Neural crest cell (in vitro differentiated cells): Measurements from ENCODE around the gene SYNDIG1L. TPM values are rescaled to one million over a fixed set of nuclear protein-coding genes. Genes with fewer than 3 reads are reported as not detected.

Source experiments
- DNase-seq: peaks from one replicate; pipeline ENCODE4 v3.0.0; 2021; ENCODE audit warnings: low read depth, mixed read lengths, low spot score
- H3K27ac Mint-ChIP-seq: one replicate; pipeline ENCODE4 v1.8.0; 2021; ENCODE audit warnings: mild to moderate bottlenecking, mixed read lengths; ENCODE audit not compliant: unreplicated experiment
- H3K27me3 Mint-ChIP-seq: 2 replicates; pipeline ENCODE4 v1.8.0; 2021; ENCODE audit warnings: low read depth, mild to moderate bottlenecking, mixed read lengths
- H3K36me3 Mint-ChIP-seq: 2 replicates; pipeline ENCODE4 v1.8.0; 2021; ENCODE audit warnings: low read depth, mild to moderate bottlenecking, mixed read lengths
- H3K4me1 Mint-ChIP-seq: 2 replicates; pipeline ENCODE4 v1.8.0; 2021; ENCODE audit warnings: mixed read lengths
- H3K4me3 Mint-ChIP-seq: one replicate; pipeline ENCODE4 v1.8.0; 2021; ENCODE audit warnings: mild to moderate bottlenecking, mixed read lengths
- H3K9me3 Mint-ChIP-seq: 2 replicates; pipeline ENCODE4 v1.8.0; 2021; ENCODE audit warnings: mixed read lengths
- total RNA-seq: library from RNA; stranded (reverse); gene quantifications from 2 replicates; pipeline ENCODE4 v1.2.1, GENCODE V29; 2021
- TF ChIP-seq, protein P1 (sequence below): fragments of 200-600 bp; sonication (generic); conservative IDR thresholded peaks from 2 replicates; pipeline ENCODE4 v1.5.0; 2021; ENCODE audit warnings: antibody characterized with exemption, mild to moderate bottlenecking

Gene SYNDIG1L
- total RNA-seq, 1 donor from 2014 or later: not detected

DNA sequence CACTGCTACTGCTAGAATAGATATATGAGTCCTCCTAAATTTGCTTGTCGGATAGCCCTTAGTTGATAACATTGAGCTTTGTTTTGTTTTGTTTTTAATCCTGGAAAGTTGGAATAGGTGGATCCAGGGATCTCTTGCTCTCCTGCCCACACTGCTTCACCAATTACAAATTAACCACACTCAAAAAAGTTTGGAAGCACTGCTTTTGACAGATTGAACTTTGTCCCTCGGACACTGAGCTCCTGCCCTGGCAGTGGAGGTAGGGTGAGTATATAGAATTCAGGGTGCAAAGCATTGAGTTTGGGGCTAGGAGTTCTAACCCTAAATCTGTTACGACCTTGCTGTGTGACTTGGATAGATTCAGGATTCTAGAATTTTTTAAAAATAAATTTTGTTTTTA, 15.1 kb upstream of the SYNDIG1L start:
- Mint-ChIP-seq H3K4me3 (no peak overlapping the region), H3K4me1 (peaks cover 9% of the 10 kb centered on the region), H3K27me3 (no peaks in the 10 kb centered on the region), H3K36me3 (no peaks in the 10 kb centered on the region), H3K9me3 (no peaks in the 10 kb centered on the region), H3K27ac (no peak overlapping the region)
- DNase-seq: no peak
- TF ChIP-seq, protein P1, sequence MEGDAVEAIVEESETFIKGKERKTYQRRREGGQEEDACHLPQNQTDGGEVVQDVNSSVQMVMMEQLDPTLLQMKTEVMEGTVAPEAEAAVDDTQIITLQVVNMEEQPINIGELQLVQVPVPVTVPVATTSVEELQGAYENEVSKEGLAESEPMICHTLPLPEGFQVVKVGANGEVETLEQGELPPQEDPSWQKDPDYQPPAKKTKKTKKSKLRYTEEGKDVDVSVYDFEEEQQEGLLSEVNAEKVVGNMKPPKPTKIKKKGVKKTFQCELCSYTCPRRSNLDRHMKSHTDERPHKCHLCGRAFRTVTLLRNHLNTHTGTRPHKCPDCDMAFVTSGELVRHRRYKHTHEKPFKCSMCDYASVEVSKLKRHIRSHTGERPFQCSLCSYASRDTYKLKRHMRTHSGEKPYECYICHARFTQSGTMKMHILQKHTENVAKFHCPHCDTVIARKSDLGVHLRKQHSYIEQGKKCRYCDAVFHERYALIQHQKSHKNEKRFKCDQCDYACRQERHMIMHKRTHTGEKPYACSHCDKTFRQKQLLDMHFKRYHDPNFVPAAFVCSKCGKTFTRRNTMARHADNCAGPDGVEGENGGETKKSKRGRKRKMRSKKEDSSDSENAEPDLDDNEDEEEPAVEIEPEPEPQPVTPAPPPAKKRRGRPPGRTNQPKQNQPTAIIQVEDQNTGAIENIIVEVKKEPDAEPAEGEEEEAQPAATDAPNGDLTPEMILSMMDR: no peak

DNA sequence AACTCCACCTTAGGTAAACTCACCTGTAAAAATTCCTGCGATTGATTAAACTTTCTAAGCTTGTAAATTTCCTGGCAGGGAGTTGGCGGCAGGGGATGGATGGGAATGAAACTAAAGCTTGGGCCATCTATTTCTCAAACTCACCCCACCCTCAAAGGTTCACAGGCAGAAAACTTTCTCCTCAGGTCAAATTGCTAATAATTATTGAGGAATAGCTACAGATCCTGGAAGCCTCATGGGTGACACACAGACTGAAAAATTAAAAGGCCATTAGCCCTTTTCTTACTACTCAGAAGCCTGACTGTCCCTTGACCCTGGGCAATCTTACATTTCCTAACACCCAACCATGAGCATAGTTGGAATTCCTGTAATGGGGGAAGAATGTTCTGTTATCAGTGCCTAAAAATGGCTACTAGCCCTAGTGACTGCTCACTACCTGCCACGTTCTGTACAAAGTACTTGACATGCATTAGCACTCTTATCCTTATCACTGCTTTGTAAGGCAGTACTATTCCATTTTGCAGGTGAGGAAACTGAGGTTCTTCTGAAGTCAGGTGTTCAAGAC, 12.4 kb upstream of the SYNDIG1L start:
- peaks cover 12% of the 10 kb centered on the region for H3K4me1 Mint-ChIP-seq
- TF ChIP-seq, protein P1: no peak
- no peaks in the 10 kb centered on the region for H3K36me3 Mint-ChIP-seq
- H3K9me3 Mint-ChIP-seq: no peaks in the 10 kb centered on the region
- H3K27me3 Mint-ChIP-seq: peaks cover 13% of the 10 kb centered on the region
- H3K4me3 Mint-ChIP-seq: no peak overlapping the region
- H3K27ac Mint-ChIP-seq: no peak overlapping the region
- no peak for DNase-seq

- DNase-seq: no peak
- Mint-ChIP-seq H3K4me1 (peaks cover 5% of the 10 kb centered on the region), H3K36me3 (no peaks in the 10 kb centered on the region), H3K27ac (no peak overlapping the region), H3K9me3 (no peaks in the 10 kb centered on the region), H3K27me3 (peaks cover 16% of the 10 kb centered on the region), H3K4me3 (no peak overlapping the region)
- TF ChIP-seq, protein P1: no peak
These were observed 11.6 kb upstream of the SYNDIG1L start for GRCh38 chr14:74437496-74438053.

DNA sequence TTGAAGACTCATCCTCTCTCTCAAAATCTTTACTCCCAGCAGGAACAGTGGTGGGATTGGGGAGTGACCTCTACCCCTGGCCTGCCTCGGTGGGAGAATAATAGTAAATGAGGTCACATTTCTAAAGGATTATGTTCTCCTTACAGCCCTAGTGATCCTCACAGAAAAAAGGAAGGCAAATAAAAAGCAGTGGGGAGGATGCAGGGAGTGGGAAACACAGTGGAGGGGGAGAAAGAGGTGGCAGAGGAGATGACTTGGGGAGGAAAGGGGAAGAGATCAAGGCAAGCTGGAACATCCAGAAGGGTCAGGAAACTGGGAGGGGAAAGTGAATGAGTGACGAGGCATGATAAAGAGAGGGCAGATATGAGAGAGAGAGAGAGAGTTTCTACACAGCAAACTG, 8.3 kb upstream of the SYNDIG1L start:
- no peaks in the 10 kb centered on the region for H3K9me3 Mint-ChIP-seq
- TF ChIP-seq, protein P1: no peak
- no peak overlapping the region for H3K27ac Mint-ChIP-seq
- H3K4me3 Mint-ChIP-seq: no peak overlapping the region
- H3K27me3 Mint-ChIP-seq: peaks cover 36% of the 10 kb centered on the region
- no peak for DNase-seq
- H3K36me3 Mint-ChIP-seq: no peaks in the 10 kb centered on the region
- H3K4me1 Mint-ChIP-seq: peaks cover 5% of the 10 kb centered on the region

GRCh38 chr14:74429991-74430390, 4.0 kb upstream of the SYNDIG1L start:
- no peak overlapping the region for H3K4me3 Mint-ChIP-seq
- H3K36me3 Mint-ChIP-seq: no peaks in the 10 kb centered on the region
- no peak for DNase-seq
- H3K27ac Mint-ChIP-seq: no peak overlapping the region
- H3K27me3 Mint-ChIP-seq: peaks cover 65% of the 10 kb centered on the region
- TF ChIP-seq, protein P1: no peak
- peaks cover 5% of the 10 kb centered on the region for H3K4me1 Mint-ChIP-seq
- H3K9me3 Mint-ChIP-seq: no peaks in the 10 kb centered on the region
